ENCODE measurements around the gene CCDC137.

CCDC137 gene

GRCh38 chr17:81715107-81715871 is 48.8 kb downstream of the CCDC137 start:
- DNase-seq (ENCODE audit: low read depth in 2 of 2) = no peak

- no peak for DNase-seq (ENCODE audit: low read depth in 2 of 2)
Observed at GRCh38 chr17:81715872-81716673, 49.5 kb downstream of the CCDC137 start.

GRCh38 chr17:81716674-81716996 is 50.1 kb downstream of the CCDC137 start:
- DNase-seq (ENCODE audit: low read depth in 2 of 2) = no peak

GRCh38 chr17:81717049-81717765 is 50.7 kb downstream of the CCDC137 start:
- no peak for DNase-seq (ENCODE audit: low read depth in 2 of 2)

- no peak for DNase-seq (ENCODE audit: low read depth in 2 of 2)
Observed at GRCh38 chr17:81717766-81718089, 51.2 kb downstream of the CCDC137 start.

GRCh38 chr17:81719410-81720266 is 53.1 kb downstream of the CCDC137 start:
- no peak for DNase-seq (ENCODE audit: low read depth in 2 of 2)

GRCh38 chr17:81720267-81721071 is 53.9 kb downstream of the CCDC137 start:
- DNase-seq (ENCODE audit: low read depth in 2 of 2) = no peak

GRCh38 chr17:81722184-81723120 is 55.9 kb downstream of the CCDC137 start:
- no peak for DNase-seq (ENCODE audit: low read depth in 2 of 2)

Data from stimulated activated CD4-positive, alpha-beta T cell treated with anti-CD3 and anti-CD28 coated beads, Interleukin-4, amount 100 ng/mL, for 48 hours (primary cell).